ENCODE data around the gene FADS2. TPM values are rescaled to one million over a fixed set of nuclear protein-coding genes. Genes with fewer than 3 reads are reported as not detected.

FADS2 gene
- total and polyA plus RNA-seq, 2 of the 13 experiments (the other 11 are each of a cell fraction or from before 2014, with no cell fraction given), result 90.1 to 124 TPM

DNA sequence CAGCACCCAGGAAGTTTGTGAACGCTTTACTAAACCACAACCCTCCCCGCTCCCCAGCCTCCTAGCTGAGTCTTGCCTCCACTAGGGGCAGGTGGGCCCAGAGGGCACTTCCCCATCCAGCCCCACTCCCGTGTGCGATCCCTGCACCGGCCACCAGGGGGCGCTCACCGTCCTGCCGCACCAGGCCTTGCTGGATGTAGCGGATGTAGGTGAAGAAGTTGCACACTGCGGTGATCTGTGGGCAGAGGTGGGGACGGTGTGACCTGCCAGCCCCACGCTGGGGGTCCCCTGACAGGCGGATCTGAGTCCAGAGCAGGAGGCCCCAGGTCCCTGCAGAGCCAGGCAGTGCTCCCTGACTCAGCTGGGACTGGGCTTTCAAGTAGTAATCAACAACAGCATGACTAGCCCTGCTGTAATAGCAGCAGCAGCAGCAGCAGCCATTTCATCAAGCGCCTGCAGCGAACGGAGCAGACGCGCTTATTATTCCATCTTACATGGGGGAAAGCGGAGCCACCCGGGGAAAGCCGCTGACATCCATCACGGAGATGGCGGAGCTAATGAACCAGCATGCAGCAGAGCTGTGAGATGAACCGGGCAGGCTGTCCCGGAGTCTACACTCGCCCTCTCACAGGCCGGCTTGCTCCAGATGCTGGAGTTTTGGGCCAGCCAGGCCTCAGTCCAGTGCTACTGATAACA lies 71.2 kb downstream of the FADS2 start (continued):
- TF ChIP-seq ZNF12 (CRISPR knock-in tag; IDR thresholded peaks at IDR 0.05), result no peak
- TF ChIP-seq HCFC1 (IDR thresholded peaks at IDR 0.05; ENCODE audit: low read depth, low read length), result no peak
- 0 out of 2 replicates have a peak, but pooled peaks have one; percentile 43 for TF ChIP-seq ZNF441 (CRISPR knock-in tag; IDR thresholded peaks at IDR 0.05; ENCODE audit: borderline replicate concordance)
- TF ChIP-seq PTBP1 (IDR thresholded peaks at IDR 0.05; ENCODE audit: low read depth, low read length, poor library complexity, severe bottlenecking), result peak; percentile 52
- no peak for TF ChIP-seq SIN3A (IDR thresholded peaks at IDR 0.05; ENCODE audit: borderline replicate concordance, low read depth, low read length)
- TF ChIP-seq CBFB (CRISPR knock-in tag; IDR thresholded peaks at IDR 0.05), result peak; percentile 58; the same call in 1 of the 2 replicates
- TF ChIP-seq, protein P1, sequence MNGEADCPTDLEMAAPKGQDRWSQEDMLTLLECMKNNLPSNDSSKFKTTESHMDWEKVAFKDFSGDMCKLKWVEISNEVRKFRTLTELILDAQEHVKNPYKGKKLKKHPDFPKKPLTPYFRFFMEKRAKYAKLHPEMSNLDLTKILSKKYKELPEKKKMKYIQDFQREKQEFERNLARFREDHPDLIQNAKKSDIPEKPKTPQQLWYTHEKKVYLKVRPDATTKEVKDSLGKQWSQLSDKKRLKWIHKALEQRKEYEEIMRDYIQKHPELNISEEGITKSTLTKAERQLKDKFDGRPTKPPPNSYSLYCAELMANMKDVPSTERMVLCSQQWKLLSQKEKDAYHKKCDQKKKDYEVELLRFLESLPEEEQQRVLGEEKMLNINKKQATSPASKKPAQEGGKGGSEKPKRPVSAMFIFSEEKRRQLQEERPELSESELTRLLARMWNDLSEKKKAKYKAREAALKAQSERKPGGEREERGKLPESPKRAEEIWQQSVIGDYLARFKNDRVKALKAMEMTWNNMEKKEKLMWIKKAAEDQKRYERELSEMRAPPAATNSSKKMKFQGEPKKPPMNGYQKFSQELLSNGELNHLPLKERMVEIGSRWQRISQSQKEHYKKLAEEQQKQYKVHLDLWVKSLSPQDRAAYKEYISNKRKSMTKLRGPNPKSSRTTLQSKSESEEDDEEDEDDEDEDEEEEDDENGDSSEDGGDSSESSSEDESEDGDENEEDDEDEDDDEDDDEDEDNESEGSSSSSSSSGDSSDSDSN (CRISPR knock-in tag; IDR thresholded peaks at IDR 0.05), result peak; percentile 54; the same call in 1 of the 2 replicates
- TF ChIP-seq JUNB (CRISPR knock-in tag; IDR thresholded peaks at IDR 0.05; ENCODE audit: borderline replicate concordance), result no peak
- TF ChIP-seq FOSL2 (CRISPR knock-in tag; IDR thresholded peaks at IDR 0.05), result peak; percentile 59
- TF ChIP-seq REPIN1 (CRISPR knock-in tag; IDR thresholded peaks at IDR 0.05; ENCODE audit: borderline replicate concordance, low read depth), result peak; percentile 40; the same call in 1 of the 2 replicates
- TF ChIP-seq, protein P2, sequence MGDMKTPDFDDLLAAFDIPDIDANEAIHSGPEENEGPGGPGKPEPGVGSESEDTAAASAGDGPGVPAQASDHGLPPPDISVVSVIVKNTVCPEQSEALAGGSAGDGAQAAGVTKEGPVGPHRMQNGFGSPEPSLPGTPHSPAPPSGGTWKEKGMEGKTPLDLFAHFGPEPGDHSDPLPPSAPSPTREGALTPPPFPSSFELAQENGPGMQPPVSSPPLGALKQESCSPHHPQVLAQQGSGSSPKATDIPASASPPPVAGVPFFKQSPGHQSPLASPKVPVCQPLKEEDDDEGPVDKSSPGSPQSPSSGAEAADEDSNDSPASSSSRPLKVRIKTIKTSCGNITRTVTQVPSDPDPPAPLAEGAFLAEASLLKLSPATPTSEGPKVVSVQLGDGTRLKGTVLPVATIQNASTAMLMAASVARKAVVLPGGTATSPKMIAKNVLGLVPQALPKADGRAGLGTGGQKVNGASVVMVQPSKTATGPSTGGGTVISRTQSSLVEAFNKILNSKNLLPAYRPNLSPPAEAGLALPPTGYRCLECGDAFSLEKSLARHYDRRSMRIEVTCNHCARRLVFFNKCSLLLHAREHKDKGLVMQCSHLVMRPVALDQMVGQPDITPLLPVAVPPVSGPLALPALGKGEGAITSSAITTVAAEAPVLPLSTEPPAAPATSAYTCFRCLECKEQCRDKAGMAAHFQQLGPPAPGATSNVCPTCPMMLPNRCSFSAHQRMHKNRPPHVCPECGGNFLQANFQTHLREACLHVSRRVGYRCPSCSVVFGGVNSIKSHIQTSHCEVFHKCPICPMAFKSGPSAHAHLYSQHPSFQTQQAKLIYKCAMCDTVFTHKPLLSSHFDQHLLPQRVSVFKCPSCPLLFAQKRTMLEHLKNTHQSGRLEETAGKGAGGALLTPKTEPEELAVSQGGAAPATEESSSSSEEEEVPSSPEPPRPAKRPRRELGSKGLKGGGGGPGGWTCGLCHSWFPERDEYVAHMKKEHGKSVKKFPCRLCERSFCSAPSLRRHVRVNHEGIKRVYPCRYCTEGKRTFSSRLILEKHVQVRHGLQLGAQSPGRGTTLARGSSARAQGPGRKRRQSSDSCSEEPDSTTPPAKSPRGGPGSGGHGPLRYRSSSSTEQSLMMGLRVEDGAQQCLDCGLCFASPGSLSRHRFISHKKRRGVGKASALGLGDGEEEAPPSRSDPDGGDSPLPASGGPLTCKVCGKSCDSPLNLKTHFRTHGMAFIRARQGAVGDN (CRISPR knock-in tag; IDR thresholded peaks at IDR 0.05), result peak; percentile 71
- TF ChIP-seq BRD4 (CRISPR knock-in tag; IDR thresholded peaks at IDR 0.05), result peak; percentile 50; the same call in 1 of the 2 replicates
- no peak for TF ChIP-seq ZNF550 (CRISPR knock-in tag; IDR thresholded peaks at IDR 0.05; ENCODE audit: borderline replicate concordance)
- TF ChIP-seq GATAD2A (CRISPR knock-in tag; IDR thresholded peaks at IDR 0.05), result peak; percentile 59; the same call in 1 of the 2 replicates
- TF ChIP-seq, protein P3, sequence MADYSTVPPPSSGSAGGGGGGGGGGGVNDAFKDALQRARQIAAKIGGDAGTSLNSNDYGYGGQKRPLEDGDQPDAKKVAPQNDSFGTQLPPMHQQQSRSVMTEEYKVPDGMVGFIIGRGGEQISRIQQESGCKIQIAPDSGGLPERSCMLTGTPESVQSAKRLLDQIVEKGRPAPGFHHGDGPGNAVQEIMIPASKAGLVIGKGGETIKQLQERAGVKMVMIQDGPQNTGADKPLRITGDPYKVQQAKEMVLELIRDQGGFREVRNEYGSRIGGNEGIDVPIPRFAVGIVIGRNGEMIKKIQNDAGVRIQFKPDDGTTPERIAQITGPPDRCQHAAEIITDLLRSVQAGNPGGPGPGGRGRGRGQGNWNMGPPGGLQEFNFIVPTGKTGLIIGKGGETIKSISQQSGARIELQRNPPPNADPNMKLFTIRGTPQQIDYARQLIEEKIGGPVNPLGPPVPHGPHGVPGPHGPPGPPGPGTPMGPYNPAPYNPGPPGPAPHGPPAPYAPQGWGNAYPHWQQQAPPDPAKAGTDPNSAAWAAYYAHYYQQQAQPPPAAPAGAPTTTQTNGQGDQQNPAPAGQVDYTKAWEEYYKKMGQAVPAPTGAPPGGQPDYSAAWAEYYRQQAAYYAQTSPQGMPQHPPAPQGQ (CRISPR knock-in tag; IDR thresholded peaks at IDR 0.05; ENCODE audit: borderline replicate concordance), result no peak
- TF ChIP-seq, protein P4, sequence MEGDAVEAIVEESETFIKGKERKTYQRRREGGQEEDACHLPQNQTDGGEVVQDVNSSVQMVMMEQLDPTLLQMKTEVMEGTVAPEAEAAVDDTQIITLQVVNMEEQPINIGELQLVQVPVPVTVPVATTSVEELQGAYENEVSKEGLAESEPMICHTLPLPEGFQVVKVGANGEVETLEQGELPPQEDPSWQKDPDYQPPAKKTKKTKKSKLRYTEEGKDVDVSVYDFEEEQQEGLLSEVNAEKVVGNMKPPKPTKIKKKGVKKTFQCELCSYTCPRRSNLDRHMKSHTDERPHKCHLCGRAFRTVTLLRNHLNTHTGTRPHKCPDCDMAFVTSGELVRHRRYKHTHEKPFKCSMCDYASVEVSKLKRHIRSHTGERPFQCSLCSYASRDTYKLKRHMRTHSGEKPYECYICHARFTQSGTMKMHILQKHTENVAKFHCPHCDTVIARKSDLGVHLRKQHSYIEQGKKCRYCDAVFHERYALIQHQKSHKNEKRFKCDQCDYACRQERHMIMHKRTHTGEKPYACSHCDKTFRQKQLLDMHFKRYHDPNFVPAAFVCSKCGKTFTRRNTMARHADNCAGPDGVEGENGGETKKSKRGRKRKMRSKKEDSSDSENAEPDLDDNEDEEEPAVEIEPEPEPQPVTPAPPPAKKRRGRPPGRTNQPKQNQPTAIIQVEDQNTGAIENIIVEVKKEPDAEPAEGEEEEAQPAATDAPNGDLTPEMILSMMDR (CRISPR knock-in tag; IDR thresholded peaks at IDR 0.05), result peak; percentile 99
- no peak for TF ChIP-seq HMG20A (CRISPR knock-in tag; IDR thresholded peaks at IDR 0.05; ENCODE audit: borderline replicate concordance)
- no peak for TF ChIP-seq RFX3 (CRISPR knock-in tag; IDR thresholded peaks at IDR 0.05)
- no peak for TF ChIP-seq ZNF749 (CRISPR knock-in tag; IDR thresholded peaks at IDR 0.05; ENCODE audit: borderline replicate concordance)
- no peak for TF ChIP-seq ZNF180 (CRISPR knock-in tag; IDR thresholded peaks at IDR 0.05; ENCODE audit: borderline replicate concordance, low read depth)

All from HepG2 (cell line).